Measurements from ENCODE around the gene ZDHHC17. TPM values are rescaled to one million over a fixed set of nuclear protein-coding genes. Genes with fewer than 3 reads are reported as not detected.
A peak's percentile ranks its signal among the peaks of the same experiment; 100 is the strongest.

The ZDHHC17 gene
- total and polyA plus RNA-seq, 9 donors = 33.4 to 59.4 (median 38.4) TPM

GRCh38 chr12:76785407-76785806 lies 21.5 kb downstream of the ZDHHC17 start:
- H3K9me3 ChIP-seq (replicated peaks; ENCODE audit: control insufficient read depth, low read depth, low read length) = peaks cover 3% of the 10 kb centered on the region
- no peaks in the 10 kb centered on the region for H3K27me3 ChIP-seq (ENCODE audit: control insufficient read depth, insufficient read depth, low read length)
- no peaks in the 10 kb centered on the region for H3K36me3 ChIP-seq (ENCODE audit: control insufficient read depth, insufficient read depth, low read length)
- H3K4me3 ChIP-seq (ENCODE audit: low read length) = no peak overlapping the region
- peak overlapping the region; percentile 93 for H3K27ac ChIP-seq (ENCODE audit: low read length)
- peaks cover 22% of the 10 kb centered on the region for H3K4me1 ChIP-seq (ENCODE audit: control insufficient read depth, insufficient read depth, low read length)
- DNase-seq = no peak
- no CpG with 5 or more reads among the region's 1 CpG for WGBS (ENCODE audit: insufficient coverage)

DNA sequence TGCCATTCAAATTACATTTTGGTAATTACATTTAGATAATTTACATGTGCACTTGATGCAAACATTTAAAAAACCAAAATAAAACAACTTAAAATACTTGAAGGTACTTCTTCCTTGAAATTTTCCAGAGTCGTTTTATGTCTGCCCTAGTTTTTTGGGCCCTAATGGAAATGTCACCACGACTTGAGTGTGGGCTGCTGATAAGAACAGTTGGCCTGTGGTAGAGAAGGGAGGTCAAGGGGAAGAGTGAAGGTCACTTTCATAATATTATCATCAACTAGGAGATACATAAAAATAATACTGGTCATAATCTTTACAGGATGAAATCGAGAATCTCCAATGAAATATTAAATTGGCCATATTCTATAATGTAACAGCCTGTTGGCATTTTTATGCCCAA lies 23.1 kb downstream of the ZDHHC17 start:
- Histone ChIP-seq H3K9me3 (replicated peaks; ENCODE audit: control insufficient read depth, low read depth, low read length) (peaks cover 3% of the 10 kb centered on the region), H3K27me3 (ENCODE audit: control insufficient read depth, insufficient read depth, low read length) (no peaks in the 10 kb centered on the region), H3K4me3 (ENCODE audit: low read length) (no peak overlapping the region), H3K27ac (ENCODE audit: low read length) (no peak overlapping the region), H3K4me1 (ENCODE audit: control insufficient read depth, insufficient read depth, low read length) (peaks cover 19% of the 10 kb centered on the region), H3K36me3 (ENCODE audit: control insufficient read depth, insufficient read depth, low read length) (no peaks in the 10 kb centered on the region)
- no CpG with 5 or more reads among the region's 3 CpGs for WGBS (ENCODE audit: insufficient coverage)
- no peak for DNase-seq

DNA sequence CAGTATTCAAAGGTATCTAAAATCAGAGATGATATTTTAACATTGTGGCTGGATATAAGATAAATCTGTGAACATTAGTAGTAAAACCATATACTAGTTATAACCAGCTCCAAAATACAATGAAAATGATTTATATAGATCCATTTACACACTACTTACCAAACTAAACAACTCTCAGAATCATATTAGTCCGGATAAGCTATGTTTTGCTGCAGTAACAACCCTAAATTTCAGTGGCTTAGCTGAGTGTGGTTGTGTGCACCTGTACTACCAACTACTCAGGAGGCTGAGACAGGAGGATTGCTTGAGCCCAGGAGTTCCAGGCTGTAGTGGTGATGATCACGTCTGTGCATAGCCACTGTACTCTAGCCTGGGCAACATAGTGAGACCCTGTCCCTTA lies 23.8 kb downstream of the ZDHHC17 start:
- Histone ChIP-seq H3K27ac (ENCODE audit: low read length) (no peak overlapping the region), H3K36me3 (ENCODE audit: control insufficient read depth, insufficient read depth, low read length) (no peaks in the 10 kb centered on the region), H3K4me3 (ENCODE audit: low read length) (no peak overlapping the region), H3K27me3 (ENCODE audit: control insufficient read depth, insufficient read depth, low read length) (no peaks in the 10 kb centered on the region), H3K9me3 (replicated peaks; ENCODE audit: control insufficient read depth, low read depth, low read length) (peaks cover 3% of the 10 kb centered on the region), H3K4me1 (ENCODE audit: control insufficient read depth, insufficient read depth, low read length) (peaks cover 12% of the 10 kb centered on the region)
- no CpG with 5 or more reads among the region's 2 CpGs for WGBS (ENCODE audit: insufficient coverage)
- DNase-seq = no peak

- Histone ChIP-seq H3K4me3 (ENCODE audit: low read length) (no peak overlapping the region), H3K27me3 (ENCODE audit: control insufficient read depth, insufficient read depth, low read length) (no peaks in the 10 kb centered on the region), H3K9me3 (replicated peaks; ENCODE audit: control insufficient read depth, low read depth, low read length) (peaks cover 3% of the 10 kb centered on the region), H3K36me3 (ENCODE audit: control insufficient read depth, insufficient read depth, low read length) (no peaks in the 10 kb centered on the region), H3K27ac (ENCODE audit: low read length) (no peak overlapping the region), H3K4me1 (ENCODE audit: control insufficient read depth, insufficient read depth, low read length) (peaks cover 3% of the 10 kb centered on the region)
- WGBS (ENCODE audit: insufficient coverage) = 14% methylated on average over 1 of the region's 3 CpGs
- DNase-seq = no peak
Measured at GRCh38 chr12:76789335-76790050, 25.6 kb downstream of the ZDHHC17 start.

- DNase-seq = peak; percentile 30
- no peaks in the 10 kb centered on the region for H3K36me3 ChIP-seq (ENCODE audit: control insufficient read depth, insufficient read depth, low read length)
- peaks cover 3% of the 10 kb centered on the region for H3K9me3 ChIP-seq (replicated peaks; ENCODE audit: control insufficient read depth, low read depth, low read length)
- H3K4me3 ChIP-seq (ENCODE audit: low read length) = no peak overlapping the region
- peaks cover 3% of the 10 kb centered on the region for H3K4me1 ChIP-seq (ENCODE audit: control insufficient read depth, insufficient read depth, low read length)
- no peaks in the 10 kb centered on the region for H3K27me3 ChIP-seq (ENCODE audit: control insufficient read depth, insufficient read depth, low read length)
- WGBS (ENCODE audit: insufficient coverage) = no CpG with 5 or more reads among the region's 4 CpGs
- H3K27ac ChIP-seq (ENCODE audit: low read length) = peak overlapping the region; percentile 35
Measured at GRCh38 chr12:76790564-76791552, 26.9 kb downstream of the ZDHHC17 start.

DNA sequence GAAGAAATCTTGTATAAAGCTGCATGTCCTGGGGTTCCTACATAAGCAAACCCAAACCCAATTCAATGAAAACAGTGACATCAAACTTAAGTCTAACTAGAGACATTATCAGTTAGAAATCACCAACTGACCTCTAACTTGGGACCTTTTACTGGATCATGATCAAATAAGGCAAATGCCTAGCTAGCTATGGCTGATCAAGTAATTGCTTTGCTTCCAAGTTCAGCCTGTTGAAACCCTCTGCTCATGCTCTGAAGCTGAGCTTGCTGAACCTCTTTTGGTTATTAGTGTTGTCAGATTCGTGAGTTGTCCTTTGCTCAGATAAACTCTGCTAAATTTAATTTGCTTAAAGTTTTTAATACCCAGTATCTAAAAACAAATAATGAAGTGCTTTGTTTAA lies 28.9 kb downstream of the ZDHHC17 start:
- H3K36me3 ChIP-seq (ENCODE audit: control insufficient read depth, insufficient read depth, low read length) = no peaks in the 10 kb centered on the region
- WGBS (ENCODE audit: insufficient coverage) = no CpG with 5 or more reads among the region's 1 CpG
- H3K27ac ChIP-seq (ENCODE audit: low read length) = no peak overlapping the region
- H3K9me3 ChIP-seq (replicated peaks; ENCODE audit: control insufficient read depth, low read depth, low read length) = peaks cover 2% of the 10 kb centered on the region
- no peak for DNase-seq
- no peaks in the 10 kb centered on the region for H3K27me3 ChIP-seq (ENCODE audit: control insufficient read depth, insufficient read depth, low read length)
- H3K4me1 ChIP-seq (ENCODE audit: control insufficient read depth, insufficient read depth, low read length) = no peaks in the 10 kb centered on the region
- no peak overlapping the region for H3K4me3 ChIP-seq (ENCODE audit: low read length)

- H3K4me1 ChIP-seq (ENCODE audit: control insufficient read depth, insufficient read depth, low read length) = no peaks in the 10 kb centered on the region
- H3K27me3 ChIP-seq (ENCODE audit: control insufficient read depth, insufficient read depth, low read length) = no peaks in the 10 kb centered on the region
- DNase-seq = no peak
- no peaks in the 10 kb centered on the region for H3K9me3 ChIP-seq (replicated peaks; ENCODE audit: control insufficient read depth, low read depth, low read length)
- H3K36me3 ChIP-seq (ENCODE audit: control insufficient read depth, insufficient read depth, low read length) = peaks cover 13% of the 10 kb centered on the region
- H3K27ac ChIP-seq (ENCODE audit: low read length) = no peak overlapping the region
- no CpG with 5 or more reads among the region's 4 CpGs for WGBS (ENCODE audit: insufficient coverage)
- H3K4me3 ChIP-seq (ENCODE audit: low read length) = no peak overlapping the region
Measured at GRCh38 chr12:76798864-76799263, 34.9 kb downstream of the ZDHHC17 start.

- no peaks in the 10 kb centered on the region for H3K9me3 ChIP-seq (replicated peaks; ENCODE audit: control insufficient read depth, low read depth, low read length)
- no peak for DNase-seq
- no peaks in the 10 kb centered on the region for H3K4me1 ChIP-seq (ENCODE audit: control insufficient read depth, insufficient read depth, low read length)
- H3K27me3 ChIP-seq (ENCODE audit: control insufficient read depth, insufficient read depth, low read length) = no peaks in the 10 kb centered on the region
- peaks cover 13% of the 10 kb centered on the region for H3K36me3 ChIP-seq (ENCODE audit: control insufficient read depth, insufficient read depth, low read length)
- H3K27ac ChIP-seq (ENCODE audit: low read length) = no peak overlapping the region
- no CpG with 5 or more reads among the region's 2 CpGs for WGBS (ENCODE audit: insufficient coverage)
- H3K4me3 ChIP-seq (ENCODE audit: low read length) = no peak overlapping the region
Measured at GRCh38 chr12:76799362-76799761, 35.4 kb downstream of the ZDHHC17 start.

DNA sequence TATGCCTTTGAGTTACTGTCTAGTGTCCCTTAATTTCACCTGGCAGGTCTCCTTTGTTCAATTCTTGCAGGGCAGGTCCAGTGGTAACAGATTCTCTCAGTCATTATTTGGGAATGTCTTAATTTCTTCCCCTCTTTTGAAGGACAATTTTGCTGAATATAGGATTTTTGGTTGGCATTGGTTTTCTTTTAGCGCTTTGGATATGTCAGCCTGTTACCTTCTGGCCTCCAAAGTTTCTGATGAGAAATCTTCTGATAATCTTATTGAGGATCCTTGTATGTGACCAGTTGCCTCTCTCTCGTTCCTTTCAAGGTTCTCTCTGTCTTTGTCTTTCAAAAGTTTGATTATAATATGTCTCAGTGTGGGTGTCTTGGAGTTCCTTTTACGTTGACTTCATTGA lies 38.1 kb downstream of the ZDHHC17 start:
- Histone ChIP-seq H3K4me1 (ENCODE audit: control insufficient read depth, insufficient read depth, low read length) (no peaks in the 10 kb centered on the region), H3K27ac (ENCODE audit: low read length) (no peak overlapping the region), H3K4me3 (ENCODE audit: low read length) (no peak overlapping the region), H3K36me3 (ENCODE audit: control insufficient read depth, insufficient read depth, low read length) (peaks cover 17% of the 10 kb centered on the region), H3K9me3 (replicated peaks; ENCODE audit: control insufficient read depth, low read depth, low read length) (no peaks in the 10 kb centered on the region), H3K27me3 (ENCODE audit: control insufficient read depth, insufficient read depth, low read length) (no peaks in the 10 kb centered on the region)
- WGBS (ENCODE audit: insufficient coverage) = no CpG with 5 or more reads among the region's 3 CpGs
- DNase-seq = no peak

GRCh38 chr12:76804435-76804976 lies 40.6 kb downstream of the ZDHHC17 start:
- Histone ChIP-seq H3K9me3 (replicated peaks; ENCODE audit: control insufficient read depth, low read depth, low read length) (no peaks in the 10 kb centered on the region), H3K27ac (ENCODE audit: low read length) (no peak overlapping the region), H3K27me3 (ENCODE audit: control insufficient read depth, insufficient read depth, low read length) (no peaks in the 10 kb centered on the region), H3K36me3 (ENCODE audit: control insufficient read depth, insufficient read depth, low read length) (peaks cover 13% of the 10 kb centered on the region), H3K4me3 (ENCODE audit: low read length) (no peak overlapping the region), H3K4me1 (ENCODE audit: control insufficient read depth, insufficient read depth, low read length) (no peaks in the 10 kb centered on the region)
- WGBS (ENCODE audit: insufficient coverage) = 81% methylated on average over 5 of the region's 8 CpGs
- DNase-seq = no peak
